GM19438 (cell line): ENCODE data around the gene IGSF22.

Source experiments
- ATAC-seq: cut with Tn5 transposase; IDR thresholded peaks from one replicate; pipeline ENCODE4 v1.9.1; 2021; ENCODE audit warnings: low read depth; ENCODE audit not compliant: unreplicated experiment

The IGSF22 gene

GRCh38 chr11:18715476-18715875, 10.5 kb downstream of the IGSF22 start:
- no peak for ATAC-seq

GRCh38 chr11:18714443-18714780, 11.6 kb downstream of the IGSF22 start:
- no peak for ATAC-seq

GRCh38 chr11:18713646-18714442, 12.1 kb downstream of the IGSF22 start:
- no peak for ATAC-seq

- ATAC-seq, result no peak
These were observed 15.4 kb downstream of the IGSF22 start for GRCh38 chr11:18710545-18710944.

GRCh38 chr11:18709414-18709813, 16.6 kb downstream of the IGSF22 start:
- ATAC-seq, result no peak

- no peak for ATAC-seq
These were observed 18.1 kb downstream of the IGSF22 start for GRCh38 chr11:18707811-18708340.

GRCh38 chr11:18706330-18707243, 19.4 kb downstream of the IGSF22 start:
- peak; percentile 62 for ATAC-seq

- no peak for ATAC-seq
These were observed 20.2 kb downstream of the IGSF22 start for GRCh38 chr11:18705651-18706281.

- ATAC-seq, result no peak
These were observed 21.3 kb downstream of the IGSF22 start for GRCh38 chr11:18704698-18705097.

- ATAC-seq, result no peak
These were observed 21.8 kb downstream of the IGSF22 start for GRCh38 chr11:18704045-18704645.

- ATAC-seq, result no peak
These were observed 22.8 kb downstream of the IGSF22 start for GRCh38 chr11:18703001-18703763.

- no peak for ATAC-seq
These were observed 24.3 kb downstream of the IGSF22 start for GRCh38 chr11:18701614-18702216.

- ATAC-seq, result no peak
These were observed 25.1 kb downstream of the IGSF22 start for GRCh38 chr11:18700872-18701271.

- ATAC-seq, result no peak
These were observed 25.6 kb downstream of the IGSF22 start for GRCh38 chr11:18700375-18700774.

- ATAC-seq, result no peak
These were observed 26.1 kb downstream of the IGSF22 start for GRCh38 chr11:18699848-18700261.

GRCh38 chr11:18699269-18699596, 26.8 kb downstream of the IGSF22 start:
- no peak for ATAC-seq

- ATAC-seq, result peak; percentile 97
These were observed 27.4 kb downstream of the IGSF22 start, which contains the start of gene TMEM86A for GRCh38 chr11:18698341-18699268. TMEM86A (plus strand) TSS chr11:18698779; CDS start chr11:18698887, 108 bp downstream.

GRCh38 chr11:18697576-18697975, 28.4 kb downstream of the IGSF22 start:
- ATAC-seq, result no peak
